ENCODE measurements around the gene KCTD20.
"Not testable (repeated sequence)": the region's sequence is repeated elsewhere in the genome, so short reads cannot be mapped to it uniquely, and the experiment has no call there.

KCTD20 gene

DNA sequence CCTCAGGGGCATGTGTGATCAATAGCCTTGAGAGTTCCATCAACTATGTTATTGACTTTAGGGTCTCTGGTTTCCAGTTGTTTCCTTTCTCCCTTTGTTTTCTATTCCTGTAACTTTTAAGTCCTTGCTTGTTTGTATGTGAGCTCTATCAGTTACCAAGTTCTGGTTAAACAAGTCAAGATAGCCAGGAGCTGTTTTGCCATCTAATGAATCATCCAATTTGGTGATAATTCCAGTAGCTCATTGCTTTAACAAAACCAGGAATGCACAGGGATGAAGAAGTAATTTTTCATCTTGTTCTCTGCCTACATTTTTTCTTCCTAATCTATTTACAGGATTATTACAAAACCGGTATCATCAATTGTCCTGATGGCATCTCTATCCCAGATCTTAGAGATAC is 36.5 kb downstream of the KCTD20 start:
- TF ChIP-seq, protein P1, sequence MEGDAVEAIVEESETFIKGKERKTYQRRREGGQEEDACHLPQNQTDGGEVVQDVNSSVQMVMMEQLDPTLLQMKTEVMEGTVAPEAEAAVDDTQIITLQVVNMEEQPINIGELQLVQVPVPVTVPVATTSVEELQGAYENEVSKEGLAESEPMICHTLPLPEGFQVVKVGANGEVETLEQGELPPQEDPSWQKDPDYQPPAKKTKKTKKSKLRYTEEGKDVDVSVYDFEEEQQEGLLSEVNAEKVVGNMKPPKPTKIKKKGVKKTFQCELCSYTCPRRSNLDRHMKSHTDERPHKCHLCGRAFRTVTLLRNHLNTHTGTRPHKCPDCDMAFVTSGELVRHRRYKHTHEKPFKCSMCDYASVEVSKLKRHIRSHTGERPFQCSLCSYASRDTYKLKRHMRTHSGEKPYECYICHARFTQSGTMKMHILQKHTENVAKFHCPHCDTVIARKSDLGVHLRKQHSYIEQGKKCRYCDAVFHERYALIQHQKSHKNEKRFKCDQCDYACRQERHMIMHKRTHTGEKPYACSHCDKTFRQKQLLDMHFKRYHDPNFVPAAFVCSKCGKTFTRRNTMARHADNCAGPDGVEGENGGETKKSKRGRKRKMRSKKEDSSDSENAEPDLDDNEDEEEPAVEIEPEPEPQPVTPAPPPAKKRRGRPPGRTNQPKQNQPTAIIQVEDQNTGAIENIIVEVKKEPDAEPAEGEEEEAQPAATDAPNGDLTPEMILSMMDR (conservative IDR thresholded peaks at IDR 0.05; ENCODE audit: low read length): no peak
- no peak for TF ChIP-seq EZH2phosphoT487 (IDR thresholded peaks at IDR 0.05; ENCODE audit: borderline replicate concordance)
- Histone ChIP-seq H3K27me3 (ENCODE audit: insufficient read depth, low read length, poor library complexity, severe bottlenecking) (no peaks in the 10 kb centered on the region), H3F3A (ENCODE audit: low read depth) (peaks cover 4% of the 10 kb centered on the region; the same call in 1 of the 2 replicates), H3K4me3 (ENCODE audit: low read length, poor library complexity, severe bottlenecking) (no peak overlapping the region), H3K36me3 (ENCODE audit: insufficient read depth, low read length) (peaks cover 48% of the 10 kb centered on the region; the same call in 1 of the 2 replicates), H3K4me2 (ENCODE audit: low read depth, low read length, poor library complexity, severe bottlenecking) (no peak overlapping the region), H3K9ac (ENCODE audit: low read depth, low read length, poor library complexity, severe bottlenecking) (no peak overlapping the region), H3K9me2 (replicated peaks; ENCODE audit: low read depth, low read length) (no peaks in the 10 kb centered on the region), H2AFZ (ENCODE audit: low read length) (no peak overlapping the region), H3K9me3 (ENCODE audit: insufficient read depth, low read depth, low read length) (no peaks in the 10 kb centered on the region), H3K4me1 (ENCODE audit: insufficient read depth, low read length, poor library complexity, severe bottlenecking) (peaks cover 23% of the 10 kb centered on the region), H3K79me2 (ENCODE audit: insufficient read depth, low read length) (no peaks in the 10 kb centered on the region), H4K20me1 (ENCODE audit: insufficient read depth, low read length, poor library complexity, severe bottlenecking) (no peaks in the 10 kb centered on the region)

DNA sequence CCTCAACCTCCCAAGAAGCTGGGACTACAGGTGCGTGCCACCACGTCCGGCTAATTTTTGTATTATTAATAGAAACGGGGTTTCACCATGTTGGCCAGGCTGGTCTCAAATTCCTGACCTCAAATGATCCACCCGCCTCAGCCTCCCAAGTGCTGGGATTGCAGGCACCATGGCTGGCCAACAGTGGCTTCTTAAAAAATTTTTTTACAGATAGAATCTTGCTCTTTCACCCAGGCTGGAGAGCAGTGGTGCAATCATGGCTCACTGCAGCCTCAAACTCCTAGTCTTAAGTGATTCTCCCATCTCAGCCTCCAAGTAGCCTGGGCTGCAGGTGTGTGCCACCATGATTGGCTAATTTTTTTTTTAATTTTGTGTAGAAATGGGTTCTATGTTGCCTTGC is 40.5 kb downstream of the KCTD20 start:
- H3K79me2 ChIP-seq (ENCODE audit: insufficient read depth, low read length); H3K9me3 ChIP-seq (ENCODE audit: insufficient read depth, low read depth, low read length); H3K4me1 ChIP-seq (ENCODE audit: insufficient read depth, low read length, poor library complexity, severe bottlenecking); H2AFZ ChIP-seq (ENCODE audit: low read length); H3K9ac ChIP-seq (ENCODE audit: low read depth, low read length, poor library complexity, severe bottlenecking); H3K4me2 ChIP-seq (ENCODE audit: low read depth, low read length, poor library complexity, severe bottlenecking); H3K27me3 ChIP-seq (ENCODE audit: insufficient read depth, low read length, poor library complexity, severe bottlenecking); H3K9me2 ChIP-seq (replicated peaks; ENCODE audit: low read depth, low read length); H3F3A ChIP-seq (ENCODE audit: low read depth); H3K4me3 ChIP-seq (ENCODE audit: low read length, poor library complexity, severe bottlenecking); H4K20me1 ChIP-seq (ENCODE audit: insufficient read depth, low read length, poor library complexity, severe bottlenecking): not testable (repeated sequence)
- H3K36me3 ChIP-seq (ENCODE audit: insufficient read depth, low read length): peaks cover 72% of the 10 kb centered on the region; the same call in 1 of the 2 replicates

DNA sequence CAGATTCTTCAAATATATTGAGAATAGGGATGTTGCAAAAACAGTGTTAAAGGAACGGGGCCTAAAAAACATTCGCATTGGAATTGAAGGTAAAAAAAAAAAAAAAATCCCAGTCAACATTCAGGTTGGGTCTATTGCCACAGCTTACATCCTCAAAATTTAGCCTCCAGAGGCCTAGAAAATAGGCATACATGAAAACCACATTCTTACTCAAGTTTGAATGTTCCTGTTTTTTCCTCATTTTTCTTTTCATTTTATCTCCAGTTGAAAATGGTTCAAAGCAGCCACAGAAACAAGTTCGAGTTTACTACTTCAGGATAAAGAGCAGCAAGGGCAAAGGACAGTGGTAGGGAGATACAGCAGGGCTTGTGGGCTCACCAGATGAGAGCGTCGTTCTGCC is 41.9 kb downstream of the KCTD20 start:
- H3K9ac ChIP-seq (ENCODE audit: low read depth, low read length, poor library complexity, severe bottlenecking): no peak overlapping the region
- no peaks in the 10 kb centered on the region for H3K9me2 ChIP-seq (replicated peaks; ENCODE audit: low read depth, low read length)
- H3K79me2 ChIP-seq (ENCODE audit: insufficient read depth, low read length): no peaks in the 10 kb centered on the region
- H3K4me2 ChIP-seq (ENCODE audit: low read depth, low read length, poor library complexity, severe bottlenecking): no peak overlapping the region
- peaks cover 74% of the 10 kb centered on the region; the same call in 1 of the 2 replicates for H3K36me3 ChIP-seq (ENCODE audit: insufficient read depth, low read length)
- H3K27me3 ChIP-seq (ENCODE audit: insufficient read depth, low read length, poor library complexity, severe bottlenecking): no peaks in the 10 kb centered on the region
- H3K9me3 ChIP-seq (ENCODE audit: insufficient read depth, low read depth, low read length): no peaks in the 10 kb centered on the region
- no peaks in the 10 kb centered on the region for H4K20me1 ChIP-seq (ENCODE audit: insufficient read depth, low read length, poor library complexity, severe bottlenecking)
- no peaks in the 10 kb centered on the region for H3F3A ChIP-seq (ENCODE audit: low read depth)
- TF ChIP-seq, protein P1 (conservative IDR thresholded peaks at IDR 0.05; ENCODE audit: low read length): no peak
- TF ChIP-seq EZH2phosphoT487 (IDR thresholded peaks at IDR 0.05; ENCODE audit: borderline replicate concordance): no peak
- H3K4me1 ChIP-seq (ENCODE audit: insufficient read depth, low read length, poor library complexity, severe bottlenecking): no peaks in the 10 kb centered on the region
- H2AFZ ChIP-seq (ENCODE audit: low read length): no peak overlapping the region
- H3K4me3 ChIP-seq (ENCODE audit: low read length, poor library complexity, severe bottlenecking): no peak overlapping the region

DNA sequence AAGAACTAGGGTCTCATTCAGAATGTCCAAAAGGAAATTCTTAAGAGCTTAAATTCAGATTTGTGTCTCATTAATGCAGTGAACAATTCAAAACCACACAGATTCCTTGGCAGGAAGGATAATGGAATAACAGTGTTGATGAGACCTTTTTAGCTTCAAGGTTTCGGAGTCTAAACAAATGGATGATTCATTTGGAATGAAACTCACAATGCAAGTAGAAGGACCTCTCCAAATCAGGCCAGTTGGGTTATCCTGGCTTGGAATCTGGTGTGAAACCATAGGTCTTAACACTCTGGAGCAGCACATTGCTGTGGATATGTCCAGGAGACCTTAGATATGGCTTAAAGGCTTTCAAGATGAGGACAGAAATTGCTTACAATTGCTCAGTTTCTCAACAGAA is 44.9 kb downstream of the KCTD20 start:
- peaks cover 59% of the 10 kb centered on the region; the same call in 1 of the 2 replicates for H3K36me3 ChIP-seq (ENCODE audit: insufficient read depth, low read length)
- no peaks in the 10 kb centered on the region for H3K79me2 ChIP-seq (ENCODE audit: insufficient read depth, low read length)
- H3K9ac ChIP-seq (ENCODE audit: low read depth, low read length, poor library complexity, severe bottlenecking): no peak overlapping the region
- no peaks in the 10 kb centered on the region for H3K4me1 ChIP-seq (ENCODE audit: insufficient read depth, low read length, poor library complexity, severe bottlenecking)
- H3K4me2 ChIP-seq (ENCODE audit: low read depth, low read length, poor library complexity, severe bottlenecking): no peak overlapping the region
- no peaks in the 10 kb centered on the region for H3F3A ChIP-seq (ENCODE audit: low read depth)
- H3K4me3 ChIP-seq (ENCODE audit: low read length, poor library complexity, severe bottlenecking): no peak overlapping the region
- H4K20me1 ChIP-seq (ENCODE audit: insufficient read depth, low read length, poor library complexity, severe bottlenecking): no peaks in the 10 kb centered on the region
- TF ChIP-seq, protein P1 (conservative IDR thresholded peaks at IDR 0.05; ENCODE audit: low read length): no peak
- TF ChIP-seq EZH2phosphoT487 (IDR thresholded peaks at IDR 0.05; ENCODE audit: borderline replicate concordance): no peak
- H3K27me3 ChIP-seq (ENCODE audit: insufficient read depth, low read length, poor library complexity, severe bottlenecking): no peaks in the 10 kb centered on the region
- H3K9me2 ChIP-seq (replicated peaks; ENCODE audit: low read depth, low read length): no peaks in the 10 kb centered on the region
- H3K9me3 ChIP-seq (ENCODE audit: insufficient read depth, low read depth, low read length): no peaks in the 10 kb centered on the region
- H2AFZ ChIP-seq (ENCODE audit: low read length): no peak overlapping the region
